Natural killer cell (primary cell): Measurements from ENCODE around the gene HBE1. TPM values are rescaled to one million over a fixed set of nuclear protein-coding genes. Genes with fewer than 3 reads are reported as not detected.
"Not testable (repeated sequence)": the region's sequence is repeated elsewhere in the genome, so short reads cannot be mapped to it uniquely, and the experiment has no call there.

Experiments used
- ATAC-seq, 3 donors: fragments of 150-1000 bp in 2 of 3; fragments of 200-7000 bp in 1 of 3; cut with Tn5 transposase; 1 replicate in 1 of 3; 2 replicates in 2 of 3; pipeline ENCODE4 v1.10.0; 2021; ENCODE audit warnings: mild to moderate bottlenecking in 2 of 3, moderate library complexity in 2 of 3
- DNase-seq, 2 donors: peaks; one replicate each; pipeline versions ENCODE4 v3.0.0 to v3.0.0-alpha.2; 2013 to 2021; ENCODE audit warnings: mixed read lengths in 1 of 2
- H3K27ac ChIP-seq: one replicate; pipeline ENCODE4 v1.5.1; 2013; ENCODE audit warnings: mild to moderate bottlenecking, low read length
- H3K27me3 ChIP-seq: one replicate; pipeline ENCODE4 v1.6.1; 2013; ENCODE audit warnings: low read length; ENCODE audit not compliant: control insufficient read depth, insufficient read depth
- H3K36me3 ChIP-seq: one replicate; pipeline ENCODE4 v1.6.1; 2013; ENCODE audit warnings: low read length; ENCODE audit not compliant: control insufficient read depth, insufficient read depth
- H3K4me1 ChIP-seq: one replicate; pipeline ENCODE4 v1.6.1; 2013; ENCODE audit warnings: low read length; ENCODE audit not compliant: control insufficient read depth, insufficient read depth
- H3K4me3 ChIP-seq: one replicate; pipeline ENCODE4 v1.5.1; 2013; ENCODE audit warnings: low read length
- H3K9me3 ChIP-seq: one replicate; pipeline ENCODE4 v1.6.1; 2013; ENCODE audit warnings: low read length; ENCODE audit not compliant: control insufficient read depth, insufficient read depth
- H3K27ac Mint-ChIP-seq, 2 donors: one replicate each; pipeline ENCODE4 v1.8.0; 2022; ENCODE audit warnings: mild to moderate bottlenecking in 2 of 2, mixed read lengths in 2 of 2, moderate library complexity in 1 of 2
- H3K27me3 Mint-ChIP-seq, 2 donors: one replicate each; pipeline ENCODE4 v1.8.0; 2022; ENCODE audit warnings: low read depth in 2 of 2, mixed read lengths in 2 of 2
- H3K36me3 Mint-ChIP-seq: one replicate; pipeline ENCODE4 v1.8.0; 2022; ENCODE audit warnings: mixed read lengths
- H3K4me1 Mint-ChIP-seq, 2 donors: one replicate each; pipeline ENCODE4 v1.8.0; 2022; ENCODE audit warnings: mixed read lengths in 2 of 2
- H3K4me3 Mint-ChIP-seq: one replicate; pipeline ENCODE4 v1.8.0; 2022; ENCODE audit warnings: mild to moderate bottlenecking, moderate library complexity, mixed read lengths
- H3K9me3 Mint-ChIP-seq, 2 donors: one replicate each; pipeline ENCODE4 v1.8.0; 2022; ENCODE audit warnings: mixed read lengths in 2 of 2
- CTCF ChIP-seq: fragments of 200-600 bp; IDR thresholded peaks from one replicate; pipeline ENCODE4 v1.8.0; 2022; ENCODE audit warnings: antibody characterized with exemption
- WGBS: methylation state at CpG from one replicate; pipeline ENCODE4 v1.1.7; 2013; ENCODE audit warnings: missing lambda C conversion rate; ENCODE audit not compliant: insufficient coverage; 5-methylcytosine and 5-hydroxymethylcytosine counted together
- intact Hi-C: fragments of 100-400 bp; cut with micrococcal nuclease; formaldehyde crosslinking; loops from one replicate; pipeline ENCODE4 v1.14.2; 2022
- total RNA-seq, 4 donors: library from RNA; stranded (reverse); fragments of 120-200 nt in 1 of 4; gene quantifications; one replicate each; pipeline versions ENCODE4 v1.2.3 to v1.2.4, GENCODE V29; 2013 to 2022

HBE1 gene
- total RNA-seq, 3 donors from 2014 or later (not counting 1 experiment from before 2014, with no cell fraction given), result not detected

GRCh38 chr11:5300251-5300650, 30.5 kb upstream of the HBE1 start:
- H3K27ac ChIP-seq, result no peak overlapping the region
- H3K27me3 Mint-ChIP-seq, result no peaks in the 10 kb centered on the region
- H3K4me1 Mint-ChIP-seq, result no peaks in the 10 kb centered on the region
- DNase-seq (no peak), ATAC-seq (no peak)
- H3K27me3 ChIP-seq, result no peaks in the 10 kb centered on the region
- H3K4me1 ChIP-seq, result no peaks in the 10 kb centered on the region
- no peaks in the 10 kb centered on the region for H3K36me3 Mint-ChIP-seq
- no peaks in the 10 kb centered on the region for H3K36me3 ChIP-seq
- H3K9me3 ChIP-seq, result no peaks in the 10 kb centered on the region
- H3K4me3 Mint-ChIP-seq, result no peak overlapping the region
- no peak overlapping the region for H3K27ac Mint-ChIP-seq
- H3K4me3 ChIP-seq, result no peak overlapping the region
- no peak for TF ChIP-seq CTCF
- intact Hi-C loops, result no loop called here
- peaks cover 0 to 2% of the 10 kb centered on the region in 2 donors for H3K9me3 Mint-ChIP-seq
- WGBS, result 90% methylated on average over 3 of the region's 3 CpGs

GRCh38 chr11:5298451-5298850, 28.7 kb upstream of the HBE1 start:
- intact Hi-C loops, result no loop called here

GRCh38 chr11:5297721-5298323, 28.1 kb upstream of the HBE1 start:
- Mint-ChIP-seq H3K27me3 (no peaks in the 10 kb centered on the region), H3K4me3 (no peak overlapping the region), H3K9me3 (peaks cover 0 to 2% of the 10 kb centered on the region in 2 donors), H3K27ac (no peak overlapping the region), H3K4me1 (no peaks in the 10 kb centered on the region), H3K36me3 (no peaks in the 10 kb centered on the region)
- TF ChIP-seq CTCF, result no peak
- no peaks in the 10 kb centered on the region for H3K27me3 ChIP-seq
- no peaks in the 10 kb centered on the region for H3K36me3 ChIP-seq
- no peaks in the 10 kb centered on the region for H3K9me3 ChIP-seq
- no peak for DNase-seq
- WGBS, result 80% methylated on average over 2 of the region's 4 CpGs
- no peak overlapping the region for H3K27ac ChIP-seq
- no peak overlapping the region for H3K4me3 ChIP-seq
- no peaks in the 10 kb centered on the region for H3K4me1 ChIP-seq
- no peak for ATAC-seq
- intact Hi-C loops, result no loop called here

More at GRCh38 chr11:5298451-5298850, 28.7 kb upstream of the HBE1 start:
- Mint-ChIP-seq H3K9me3 (peaks cover 0 to 2% of the 10 kb centered on the region in 2 donors), H3K27ac (no peak overlapping the region), H3K4me1 (no peaks in the 10 kb centered on the region), H3K27me3 (no peaks in the 10 kb centered on the region), H3K4me3 (no peak overlapping the region), H3K36me3 (no peaks in the 10 kb centered on the region)
- 92% methylated on average over 1 of the region's 1 CpG for WGBS
- H3K4me3 ChIP-seq, result no peak overlapping the region
- TF ChIP-seq CTCF, result no peak
- H3K4me1 ChIP-seq, result no peaks in the 10 kb centered on the region
- H3K27ac ChIP-seq, result no peak overlapping the region
- no peaks in the 10 kb centered on the region for H3K27me3 ChIP-seq
- H3K9me3 ChIP-seq, result no peaks in the 10 kb centered on the region
- ATAC-seq, result no peak
- H3K36me3 ChIP-seq, result no peaks in the 10 kb centered on the region
- no peak for DNase-seq

- H3K36me3 ChIP-seq, DNase-seq, H3K9me3 ChIP-seq, H3K4me3 Mint-ChIP-seq, H3K4me1 Mint-ChIP-seq, intact Hi-C loops, H3K9me3 Mint-ChIP-seq, ATAC-seq, H3K4me3 ChIP-seq, H3K27me3 ChIP-seq, H3K36me3 Mint-ChIP-seq, H3K4me1 ChIP-seq, H3K27me3 Mint-ChIP-seq, H3K27ac Mint-ChIP-seq, H3K27ac ChIP-seq: not testable (repeated sequence)
- WGBS, result 94% methylated on average over 41 of the region's 41 CpGs
Measured at GRCh38 chr11:5294342-5294995, 24.7 kb upstream of the HBE1 start.
